A549 (cell line): ENCODE measurements around the gene SEPTIN11. TPM values are rescaled to one million over a fixed set of nuclear protein-coding genes. Genes with fewer than 3 reads are reported as not detected.

Experiments
- ATAC-seq, 2 experiments: fragments of 200-7000 bp in 1 of 2; fragments of >200 bp in 1 of 2; cut with Nextera tagmentation in 1 of 2; cut with Tn5 transposase in 1 of 2; 3 replicates each; pipeline versions ENCODE4 v1.8.0 to v1.9.1; 2018 to 2020; ENCODE audit warnings: mild to moderate bottlenecking in 1 of 2, moderate library complexity in 1 of 2
- CTCF ChIA-PET: fragments of 300-600 bp; sonication (Branson Sonifier 250); formaldehyde crosslinking; extraction: SDS; loops from one replicate; lab custom pipeline; 2021; ENCODE audit warnings: antibody characterized with exemption, inconsistent platforms; lab: Yijun Ruan, JAX
- POLR2A ChIA-PET: fragments of 350-600 bp; formaldehyde crosslinking; extraction: SDS; loops from one replicate; lab custom pipeline; 2021; ENCODE audit warnings: antibody characterized with exemption, inconsistent platforms; lab: Yijun Ruan, JAX
- DNase-seq, 2 experiments: peaks; one replicate each; pipeline versions ENCODE4 v3.0.0 to v3.0.0-alpha.2; 2011 to 2016; ENCODE audit warnings: low read depth in 1 of 2, low spot score in 1 of 2
- FAIRE-seq: peaks from 2 replicates; lab custom pipeline; 2011; peaks lifted over from hg19 to GRCh38; lab: Jason Lieb, UNC
- H3K27ac ChIP-seq, 2 experiments: fragments of >200 bp; sonication (Bioruptor Twin); formaldehyde crosslinking; 3 replicates each; pipeline ENCODE4 v1.5.1; 2016 to 2017
- H3K4me1 ChIP-seq: fragments of >200 bp; sonication (Bioruptor Twin); formaldehyde crosslinking; 3 replicates; pipeline ENCODE4 v1.6.1; 2016
- H3K4me2 ChIP-seq: fragments of >200 bp; sonication (Bioruptor Twin); formaldehyde crosslinking; 3 replicates; pipeline ENCODE4 v1.6.1; 2016
- H3K4me3 ChIP-seq: fragments of >200 bp; sonication (Bioruptor Twin); formaldehyde crosslinking; 3 replicates; pipeline ENCODE4 v1.5.1; 2016
- H3K9me3 ChIP-seq: fragments of >200 bp; sonication (Bioruptor Twin); formaldehyde crosslinking; 3 replicates; pipeline ENCODE4 v1.6.1; 2016
- BCL3 ChIP-seq: fragments of >200 bp; sonication (Bioruptor Twin); formaldehyde crosslinking; IDR thresholded peaks from 3 replicates; pipeline ENCODE4 v1.6.1; 2016
- CBX8 ChIP-seq: fragments of 200-600 bp; sonication (generic); IDR thresholded peaks from 2 replicates; pipeline ENCODE4 v1.6.1; 2016
- E2F6 ChIP-seq: IDR thresholded peaks from 2 replicates; pipeline ENCODE4 v1.6.1; 2012; ENCODE audit warnings: low read depth, borderline replicate concordance
- EHF ChIP-seq: fragments of 250-450 bp; sonication (Bioruptor Pico); IDR thresholded peaks from 2 replicates; pipeline ENCODE4 v1.5.0; 2020; ENCODE audit warnings: mild to moderate bottlenecking
- EHMT2 ChIP-seq: fragments of 200-600 bp; sonication (generic); IDR thresholded peaks from 2 replicates; pipeline ENCODE4 v1.6.1; 2016; ENCODE audit warnings: antibody characterized with exemption, low read depth, mild to moderate bottlenecking, moderate library complexity
- FOXS1 ChIP-seq: fragments of 250-450 bp; sonication (Bioruptor Pico); IDR thresholded peaks from 2 replicates; pipeline ENCODE4 v1.5.0; 2020; ENCODE audit warnings: mild to moderate bottlenecking, moderate library complexity
- GATA3 ChIP-seq: IDR thresholded peaks from 2 replicates; pipeline ENCODE4 v1.6.1; 2012; ENCODE audit warnings: borderline replicate concordance
- HDAC2 ChIP-seq: fragments of 200-600 bp; sonication (generic); IDR thresholded peaks from 2 replicates; pipeline ENCODE4 v1.6.1; 2016
- HES2 ChIP-seq: fragments of >200 bp; sonication (Bioruptor Twin); formaldehyde crosslinking; IDR thresholded peaks from 2 replicates; pipeline ENCODE4 v1.6.1; 2016
- HEYL ChIP-seq: fragments of 250-450 bp; sonication (Bioruptor Pico); IDR thresholded peaks from 2 replicates; pipeline ENCODE4 v1.8.0; 2021; ENCODE audit warnings: mild to moderate bottlenecking, moderate library complexity
- HMGXB4 ChIP-seq: fragments of 250-450 bp; sonication (Bioruptor Pico); IDR thresholded peaks from 2 replicates; pipeline ENCODE4 v1.5.0; 2021; ENCODE audit warnings: mild to moderate bottlenecking, moderate library complexity, borderline replicate concordance
- JUN ChIP-seq, 2 experiments: fragments of >200 bp; sonication (Bioruptor Twin); formaldehyde crosslinking; IDR thresholded peaks; 2 replicates in 1 of 2; 3 replicates in 1 of 2; pipeline ENCODE4 v1.6.1; 2016 to 2017
- MAFK ChIP-seq: fragments of 450-650 bp; IDR thresholded peaks from 2 replicates; pipeline ENCODE4 v1.6.1; 2014; ENCODE audit not compliant: partially characterized antibody
- MAZ ChIP-seq: fragments of 150-350 bp; IDR thresholded peaks from 2 replicates; pipeline ENCODE4 v1.6.1; 2014; ENCODE audit warnings: antibody characterized with exemption, low read depth, low read length, borderline replicate concordance
- NFE2L2 ChIP-seq: fragments of 150-350 bp; conservative IDR thresholded peaks from 2 replicates; pipeline ENCODE4 v1.6.1; 2014; ENCODE audit warnings: low read length
- POLR2A ChIP-seq: IDR thresholded peaks from 2 replicates; pipeline ENCODE4 v1.6.1; 2012; ENCODE audit warnings: mild to moderate bottlenecking, low read length
- POLR2AphosphoS2 ChIP-seq: conservative IDR thresholded peaks from 2 replicates; pipeline ENCODE4 v1.6.1; 2012; ENCODE audit warnings: low read length, improper control_type of control experiment, inconsistent platforms
- RAD21 ChIP-seq, 2 experiments: fragments of >200 bp in 1 of 2; sonication (Bioruptor Twin) in 1 of 2; formaldehyde crosslinking in 1 of 2; IDR thresholded peaks in 1 of 2; conservative IDR thresholded peaks in 1 of 2; 2 replicates in 1 of 2; 3 replicates in 1 of 2; pipeline ENCODE4 v1.6.1; 2012 to 2018; ENCODE audit warnings: inconsistent platforms in 1 of 2
- RARB ChIP-seq: fragments of 250-450 bp; sonication (Bioruptor Pico); IDR thresholded peaks from 2 replicates; pipeline ENCODE4 v1.8.0; 2021; ENCODE audit warnings: mild to moderate bottlenecking, moderate library complexity
- RNF2 ChIP-seq: fragments of 200-600 bp; sonication (generic); IDR thresholded peaks from 2 replicates; pipeline ENCODE4 v1.6.1; 2016; ENCODE audit warnings: low read depth, mild to moderate bottlenecking, antibody characterized with exemption, moderate library complexity, borderline replicate concordance
- SREBF2 ChIP-seq: fragments of 450-650 bp; IDR thresholded peaks from 2 replicates; pipeline ENCODE4 v1.6.1; 2014; ENCODE audit warnings: mild to moderate bottlenecking, moderate library complexity
- ZFP36 ChIP-seq: fragments of 450-650 bp; IDR thresholded peaks from 2 replicates; pipeline ENCODE4 v1.6.1; 2014; ENCODE audit warnings: borderline replicate concordance; ENCODE audit not compliant: partially characterized antibody
- ZSCAN20 ChIP-seq: fragments of 250-450 bp; sonication (Bioruptor Pico); IDR thresholded peaks from 2 replicates; pipeline ENCODE4 v1.8.0; 2022; ENCODE audit warnings: mild to moderate bottlenecking, moderate library complexity
- WGBS: methylation state at CpG from one replicate; pipeline ENCODE4 v1.1.6; 2017; ENCODE audit errors: missing lambda C conversion rate; 5-methylcytosine and 5-hydroxymethylcytosine counted together
- polyA minus RNA-seq: library from RNA; depleted of rRNA, polyadenylated mRNA; stranded (reverse); fragments of >200 nt; gene quantifications from 2 replicates; pipeline ENCODE4 v1.2.3, GENCODE V29; 2011; rRNA and poly(A)+ RNA removed
- polyA plus RNA-seq, 4 experiments: library from polyadenylated mRNA; depleted of rRNA in 3 of 4; stranded (reverse); fragments of >200 nt; fragmentation: RNase III in 1 of 4; extraction: RNeasy Plus Mini Kit Qiagen cat#74134 plus additional on column Dnase treatment in 1 of 4; gene quantifications; 2 replicates in 3 of 4; 3 replicates in 1 of 4; pipeline ENCODE4 v1.2.3, GENCODE V29; 2011 to 2017
- TF ChIP-seq, protein P1 (sequence below): fragments of 150-350 bp; IDR thresholded peaks from 2 replicates; pipeline ENCODE4 v1.6.1; 2014; ENCODE audit warnings: low read depth, mild to moderate bottlenecking, low read length
- TF ChIP-seq, protein P2 (sequence below): IDR thresholded peaks from 2 replicates; pipeline ENCODE4 v1.6.1; 2012

SEPTIN11 gene
- polyA plus RNA-seq (2011; rRNA removed) (69.5 and 72.6 TPM in 2 replicates), polyA plus RNA-seq (2017; fragmentation: RNase III; extraction: RNeasy Plus Mini Kit Qiagen cat#74134 plus additional on column Dnase treatment) (40.2 to 42.3 TPM (median 40.4 TPM) in 3 replicates), polyA minus RNA-seq (42.6 and 44.9 TPM in 2 replicates)
- polyA plus RNA-seq (2012; cell fraction: cytosol; rRNA removed) = 15.1 and 15.4 TPM in 2 replicates
- polyA plus RNA-seq (2012; cell fraction: nucleus; rRNA removed) = 4.9 and 8.1 TPM in 2 replicates

DNA sequence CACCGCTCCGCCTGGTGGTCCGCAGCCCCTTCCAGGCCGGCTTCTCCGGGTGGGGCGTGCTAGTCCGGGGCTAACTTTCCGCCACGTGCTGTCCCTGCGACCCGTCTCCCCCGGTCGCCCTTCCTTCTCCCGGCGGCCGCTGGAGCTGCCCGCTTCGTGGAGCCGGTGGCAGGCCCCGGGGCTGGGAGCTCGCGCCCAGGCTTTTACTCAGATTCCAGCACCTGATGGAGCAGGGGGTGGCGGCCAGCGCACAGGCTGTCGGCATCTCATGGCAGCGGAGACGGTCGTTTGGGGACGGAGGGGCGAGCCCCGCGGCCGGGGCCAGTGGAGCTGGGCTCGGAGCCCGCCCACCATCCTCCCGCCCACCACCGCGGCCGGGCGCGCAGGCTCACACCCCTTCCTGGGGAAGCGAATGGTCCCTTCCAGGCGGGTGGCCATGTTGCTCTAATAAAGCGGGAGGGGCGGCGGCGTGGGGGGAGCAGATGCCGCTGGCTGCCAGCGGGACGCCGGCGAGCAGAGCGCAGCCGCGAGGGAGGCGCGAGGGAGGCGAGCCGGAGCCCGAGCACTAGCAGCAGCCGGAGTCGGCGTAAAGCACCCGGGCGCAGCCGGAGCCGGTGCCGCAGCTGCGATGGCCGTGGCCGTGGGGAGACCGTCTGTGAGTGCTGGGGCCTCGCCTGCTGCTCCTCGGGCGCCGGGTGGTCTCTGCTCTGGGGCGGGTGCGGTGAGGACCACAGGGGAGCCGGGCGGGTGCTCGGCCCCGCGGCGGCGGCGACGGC lies at the start of gene SEPTIN11:
Gene SEPTIN11, plus strand, starts transcription at position 477 of the 776 bp plus-strand sequence. Its CDS starts 152 bp downstream, at position 629.
- WGBS = 0% methylated on average over 6 of the region's 87 CpGs
- CTCF ChIA-PET = interaction anchor here (1.1 kb wide), 1 partner anchor 17 kb away, joined by 3 read pairs; no protein-coding TSS in a partner anchor
- ATAC-seq (peak; percentile 87 to 92), FAIRE-seq (no peak), DNase-seq (peak; percentile 67 to 90)
- Histone ChIP-seq H3K4me3 (peak within 1 kb of the TSS; percentile 96), H3K4me2 (peak within 1 kb of the TSS; percentile 96), H3K4me1 (peaks cover 17% of the 10 kb centered on the region), H3K9me3 (no peaks in the 10 kb centered on the region), H3K27ac (peak within 1 kb of the TSS; percentile 95 to 96)
- no peak; the same call in 1 of the 2 replicates for TF ChIP-seq MAZ
- TF ChIP-seq JUN (IDR thresholded peaks at IDR 0.05) = peak in 1 of 2 experiments; percentile 52; a peak in 2 of 5 replicates
- TF ChIP-seq BCL3 = peak; percentile 61; the same call in 1 of the 3 replicates
- TF ChIP-seq, protein P1, sequence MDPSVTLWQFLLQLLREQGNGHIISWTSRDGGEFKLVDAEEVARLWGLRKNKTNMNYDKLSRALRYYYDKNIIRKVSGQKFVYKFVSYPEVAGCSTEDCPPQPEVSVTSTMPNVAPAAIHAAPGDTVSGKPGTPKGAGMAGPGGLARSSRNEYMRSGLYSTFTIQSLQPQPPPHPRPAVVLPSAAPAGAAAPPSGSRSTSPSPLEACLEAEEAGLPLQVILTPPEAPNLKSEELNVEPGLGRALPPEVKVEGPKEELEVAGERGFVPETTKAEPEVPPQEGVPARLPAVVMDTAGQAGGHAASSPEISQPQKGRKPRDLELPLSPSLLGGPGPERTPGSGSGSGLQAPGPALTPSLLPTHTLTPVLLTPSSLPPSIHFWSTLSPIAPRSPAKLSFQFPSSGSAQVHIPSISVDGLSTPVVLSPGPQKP = no peak
- TF ChIP-seq E2F6 = 0 out of 2 replicates have a peak, but pooled peaks have one; percentile 48
- no peak for TF ChIP-seq HEYL
- no peak for TF ChIP-seq POLR2AphosphoS2
- no peak for TF ChIP-seq HMGXB4
- TF ChIP-seq GATA3 = peak; percentile 49
- TF ChIP-seq, protein P2, sequence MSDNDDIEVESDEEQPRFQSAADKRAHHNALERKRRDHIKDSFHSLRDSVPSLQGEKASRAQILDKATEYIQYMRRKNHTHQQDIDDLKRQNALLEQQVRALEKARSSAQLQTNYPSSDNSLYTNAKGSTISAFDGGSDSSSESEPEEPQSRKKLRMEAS = 0 out of 2 replicates have a peak, but pooled peaks have one; percentile 49
- peak; percentile 83 for TF ChIP-seq POLR2A
- POLR2A ChIA-PET = interaction anchor here (0.5 to 0.8 kb wide), 3 partner anchors 11 to 900 kb away, joined by 3 to 4 read pairs (median 3); no protein-coding TSS in a partner anchor

DNA sequence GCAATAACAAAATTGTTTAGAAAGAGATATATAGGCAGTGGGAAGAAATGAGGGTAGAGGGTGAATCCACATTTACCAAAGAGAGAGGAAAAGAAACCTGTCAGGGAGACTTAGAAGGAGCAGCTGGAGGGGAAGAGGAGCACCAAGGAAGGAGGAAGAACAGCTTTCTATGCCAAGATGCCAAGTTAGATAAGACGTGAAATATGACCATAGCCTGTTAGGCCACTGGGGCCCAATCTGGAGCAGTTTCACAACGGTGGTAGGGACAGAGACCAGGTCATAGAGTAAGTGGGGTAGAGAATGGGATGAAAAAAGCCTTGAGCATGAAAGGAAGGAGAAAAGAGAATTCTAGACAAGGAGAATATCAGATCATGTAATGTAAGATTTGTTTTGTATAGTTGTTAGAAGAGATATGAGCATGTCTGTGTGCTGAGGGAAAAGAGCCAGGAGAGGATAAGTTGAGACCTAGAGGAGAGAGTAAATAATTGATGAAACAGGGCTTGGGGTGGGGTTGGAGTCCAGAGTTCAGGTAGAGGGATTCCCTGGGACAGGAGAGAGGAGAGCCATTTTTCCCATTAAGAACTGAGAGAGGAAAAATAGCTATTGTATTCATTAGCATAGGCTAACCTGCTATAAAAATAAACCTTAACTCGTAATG lies 47.2 kb upstream of the SEPTIN11 start:
- Histone ChIP-seq H3K27ac (no peak overlapping the region), H3K4me2 (no peak overlapping the region), H3K9me3 (no peaks in the 10 kb centered on the region), H3K4me1 (no peaks in the 10 kb centered on the region), H3K4me3 (no peak overlapping the region)
- FAIRE-seq (no peak), ATAC-seq (no peak), DNase-seq (no peak)
- WGBS = 18% methylated on average over 3 of the region's 3 CpGs
- ChIA-PET POLR2A (no interaction called here), CTCF (no interaction called here)
- TF ChIP-seq RAD21 (conservative IDR thresholded peaks at IDR 0.05 in 1 of 2, IDR thresholded peaks at IDR 0.05 in 1 of 2) (no peak), E2F6 (no peak), JUN (IDR thresholded peaks at IDR 0.05) (no peak), EHMT2 (no peak), SREBF2 (no peak), HMGXB4 (no peak), POLR2AphosphoS2 (no peak), RNF2 (no peak), NFE2L2 (no peak), FOXS1 (no peak), POLR2A (no peak), ZFP36 (no peak), HDAC2 (no peak), CBX8 (no peak), EHF (CRISPR knock-in tag) (no peak), HES2 (no peak), MAFK (no peak), ZSCAN20 (no peak), RARB (CRISPR knock-in tag) (no peak)
